GM12878 (cell line): ENCODE results near the gene CTNNA1. TPM values are rescaled to one million over a fixed set of nuclear protein-coding genes. Genes with fewer than 3 reads are reported as not detected.

Experiments used
- ATAC-seq: fragments of 200-7000 bp; cut with Tn5 transposase; 3 replicates; pipeline ENCODE4 v1.9.1; 2020; ENCODE audit warnings: mild to moderate bottlenecking, moderate library complexity
- BruUV-seq: library from RNA; stranded (reverse); fragments of 400-500 nt; replicated peaks from 2 replicates; lab custom pipeline; 2021; lab: Mats Ljungman, UMichigan
- CTCF ChIA-PET: fragments of 300-600 bp; sonication (Branson Sonifier 250); formaldehyde crosslinking; extraction: SDS; loops from one replicate; lab custom pipeline; 2021; ENCODE audit warnings: inconsistent platforms; lab: Yijun Ruan, JAX
- POLR2A ChIA-PET: fragments of 350-600 bp; formaldehyde crosslinking; extraction: SDS; loops from one replicate; lab custom pipeline; 2021; ENCODE audit warnings: inconsistent platforms; lab: Charles Lee
- RAD21 ChIA-PET: fragments of 300-600 bp; sonication (Branson Sonifier 250); formaldehyde crosslinking; loops from one replicate; lab custom pipeline; 2023; ENCODE audit warnings: antibody characterized with exemption; ENCODE audit not compliant: unreplicated experiment; lab: Charles Lee
- SMC1A ChIA-PET: fragments of 300-600 bp; sonication (Branson Sonifier 250); formaldehyde crosslinking; loops from one replicate; lab custom pipeline; 2023; ENCODE audit not compliant: unreplicated experiment, uncharacterized antibody; lab: Charles Lee
- DNase-seq: peaks from one replicate; pipeline ENCODE4 v3.0.0-alpha.2; 2011; ENCODE audit warnings: low read depth, low spot score
- FAIRE-seq: peaks from 3 replicates; lab custom pipeline; 2011; peaks lifted over from hg19 to GRCh38; lab: Jason Lieb, UNC
- H2AFZ ChIP-seq: 2 replicates; pipeline ENCODE4 v1.6.0; 2011; ENCODE audit warnings: low read depth, low read length, control low read depth; ENCODE audit not compliant: control insufficient read depth
- H3K27ac ChIP-seq: 2 replicates; pipeline ENCODE4 v1.5.1; 2011; ENCODE audit warnings: control low read depth; ENCODE audit not compliant: control insufficient read depth, insufficient read depth
- H3K27me3 ChIP-seq, 2 experiments: replicated peaks in 1 of 2; 2 replicates each; pipeline versions ENCODE4 v1.6.0 to v1.6.1; 2011; ENCODE audit warnings: low read length in 1 of 2; ENCODE audit not compliant: control insufficient read depth in 2 of 2, insufficient read depth in 2 of 2
- H3K36me3 ChIP-seq, 2 experiments: 2 replicates each; pipeline ENCODE4 v1.5.1; 2011; ENCODE audit warnings: low read length in 1 of 2; ENCODE audit not compliant: control insufficient read depth in 2 of 2, insufficient read depth in 2 of 2
- H3K4me1 ChIP-seq: 2 replicates; pipeline ENCODE4 v1.6.1; 2011; ENCODE audit warnings: mild to moderate bottlenecking, low read length, moderate library complexity, mixed read lengths; ENCODE audit not compliant: control insufficient read depth, insufficient read depth
- H3K4me2 ChIP-seq: 2 replicates; pipeline ENCODE4 v1.6.0; 2011; ENCODE audit warnings: control low read depth; ENCODE audit not compliant: control insufficient read depth, insufficient read depth
- H3K4me3 ChIP-seq: fragments of 200-600 bp; sonication (generic); 2 replicates; pipeline ENCODE4 v1.5.1; 2016
- H3K79me2 ChIP-seq: 2 replicates; pipeline ENCODE4 v1.6.0; 2011; ENCODE audit warnings: low read length; ENCODE audit not compliant: control insufficient read depth, insufficient read depth
- H3K9ac ChIP-seq: 2 replicates; pipeline ENCODE4 v1.8.0; 2011; ENCODE audit warnings: low read length, control low read depth, mixed read lengths; ENCODE audit not compliant: control insufficient read depth, insufficient read depth
- H3K9me3 ChIP-seq: replicated peaks from 3 replicates; pipeline ENCODE4 v1.5.1; 2011; ENCODE audit warnings: mild to moderate bottlenecking, low read length; ENCODE audit not compliant: control insufficient read depth, insufficient read depth
- H4K20me1 ChIP-seq: 2 replicates; pipeline ENCODE4 v1.6.0; 2011; ENCODE audit not compliant: control insufficient read depth, insufficient read depth
- CBX3 ChIP-seq: fragments of 200-600 bp; sonication (generic); IDR thresholded peaks from 2 replicates; pipeline ENCODE4 v1.6.1; 2016; ENCODE audit warnings: low read depth, borderline replicate concordance
- CEBPB ChIP-seq, 2 experiments: fragments of 150-350 bp in 1 of 2; IDR thresholded peaks; 2 replicates each; pipeline ENCODE4 v1.6.1; 2012 to 2014; ENCODE audit warnings: low read depth in 2 of 2, low read length in 2 of 2, borderline replicate concordance in 1 of 2, inconsistent platforms in 1 of 2
- CHD4 ChIP-seq: fragments of 200-600 bp; sonication (generic); IDR thresholded peaks from 2 replicates; pipeline ENCODE4 v1.6.1; 2016; ENCODE audit warnings: mild to moderate bottlenecking
- CREM ChIP-seq: IDR thresholded peaks from 2 replicates; pipeline ENCODE4 v1.6.1; 2014; ENCODE audit warnings: antibody characterized with exemption, low read depth
- FOXK2 ChIP-seq: fragments of 450-650 bp; IDR thresholded peaks from 2 replicates; pipeline ENCODE4 v1.6.1; 2017; ENCODE audit warnings: mild to moderate bottlenecking, moderate library complexity
- MTA3 ChIP-seq: IDR thresholded peaks from 2 replicates; pipeline ENCODE4 v1.6.1; 2012; ENCODE audit warnings: low read length, inconsistent platforms, borderline replicate concordance
- NBN ChIP-seq: fragments of 450-650 bp; IDR thresholded peaks from 2 replicates; pipeline ENCODE4 v1.6.1; 2016
- NR2C1 ChIP-seq: fragments of 450-650 bp; IDR thresholded peaks from 2 replicates; pipeline ENCODE4 v1.6.1; 2017; ENCODE audit warnings: antibody characterized with exemption, mild to moderate bottlenecking, moderate library complexity
- PML ChIP-seq: IDR thresholded peaks from 2 replicates; pipeline ENCODE4 v1.6.1; 2012; ENCODE audit warnings: low read length, inconsistent platforms
- POU2F2 ChIP-seq: IDR thresholded peaks from 3 replicates; pipeline ENCODE4 v1.6.1; 2011; ENCODE audit warnings: low read depth, mild to moderate bottlenecking, low read length, borderline replicate concordance
- RAD21 ChIP-seq: IDR thresholded peaks from 2 replicates; pipeline ENCODE4 v1.6.1; 2011; ENCODE audit warnings: mild to moderate bottlenecking, low read depth, low read length, moderate library complexity; ENCODE audit not compliant: insufficient read depth
- SMC3 ChIP-seq: IDR thresholded peaks from 2 replicates; pipeline ENCODE4 v1.6.1; 2011; ENCODE audit warnings: low read length, improper control_type of control experiment, borderline replicate concordance
- in situ Hi-C: fragments of 300-500 bp; cut with MboI; formaldehyde crosslinking; loops from 9 replicates; pipeline ENCODE4 v1.14.3; 2018; ENCODE audit warnings: mixed read lengths
- intact Hi-C: fragments of 100-400 bp; cut with micrococcal nuclease; formaldehyde crosslinking; loops from one replicate; pipeline ENCODE4 v1.14.2; 2022; ENCODE audit not compliant: unreplicated experiment
- polyA plus RNA-seq, 11 experiments: library from polyadenylated mRNA; depleted of rRNA in 4 of 11; unstranded in 6 of 11; stranded (reverse) in 5 of 11; fragments of >200 nt; fragmentation: Nextera tagmentation in 4 of 11; fragmentation: Illumina TruSeq in 1 of 11; extraction: Ambion mirVana in 4 of 11; extraction: Trizol in 1 of 11; gene quantifications; 1 replicate in 1 of 11; 2 replicates in 10 of 11; pipeline versions ENCODE4 v1.2.1 to v1.2.3, GENCODE V29; 2011 to 2016; ENCODE audit warnings: inconsistent platforms in 2 of 11, missing spikeins in 2 of 11, low read depth in 1 of 11
- total RNA-seq, 4 experiments: library from RNA; depleted of rRNA in 3 of 4; stranded (reverse); fragments of >200 nt in 3 of 4; fragmentation: Illumina TruSeq in 1 of 4; extraction: Trizol in 1 of 4; gene quantifications; 2 replicates each; pipeline versions ENCODE4 v1.2.1 to v1.2.3, GENCODE V29; 2013 to 2021
- TF ChIP-seq, protein P1 (sequence below): fragments of 450-650 bp; IDR thresholded peaks from 2 replicates; pipeline ENCODE4 v1.6.1; 2016; ENCODE audit warnings: mild to moderate bottlenecking, moderate library complexity, borderline replicate concordance
- TF ChIP-seq, protein P2 (sequence below): fragments of 450-650 bp; IDR thresholded peaks from 2 replicates; pipeline ENCODE4 v1.6.1; 2017; ENCODE audit warnings: mild to moderate bottlenecking, moderate library complexity
- TF ChIP-seq, protein P3 (sequence below), 3 experiments: IDR thresholded peaks in 2 of 3; conservative IDR thresholded peaks in 1 of 3; 2 replicates each; pipeline ENCODE4 v1.5.1; 2011; ENCODE audit warnings: low read depth in 3 of 3, low read length in 3 of 3, mild to moderate bottlenecking in 3 of 3, control low read depth in 2 of 3, moderate library complexity in 2 of 3, inconsistent platforms in 1 of 3, mixed read lengths in 1 of 3; ENCODE audit not compliant: control insufficient read depth in 2 of 3, insufficient read depth in 1 of 3; ENCODE audit errors: extremely low read depth in 1 of 3

The CTNNA1 gene
- total and polyA plus RNA-seq, 10 of the 15 experiments (the other 5 are each of a cell fraction or from before 2014, with no cell fraction given), result 32.6 to 104 (median 57.7) TPM

DNA sequence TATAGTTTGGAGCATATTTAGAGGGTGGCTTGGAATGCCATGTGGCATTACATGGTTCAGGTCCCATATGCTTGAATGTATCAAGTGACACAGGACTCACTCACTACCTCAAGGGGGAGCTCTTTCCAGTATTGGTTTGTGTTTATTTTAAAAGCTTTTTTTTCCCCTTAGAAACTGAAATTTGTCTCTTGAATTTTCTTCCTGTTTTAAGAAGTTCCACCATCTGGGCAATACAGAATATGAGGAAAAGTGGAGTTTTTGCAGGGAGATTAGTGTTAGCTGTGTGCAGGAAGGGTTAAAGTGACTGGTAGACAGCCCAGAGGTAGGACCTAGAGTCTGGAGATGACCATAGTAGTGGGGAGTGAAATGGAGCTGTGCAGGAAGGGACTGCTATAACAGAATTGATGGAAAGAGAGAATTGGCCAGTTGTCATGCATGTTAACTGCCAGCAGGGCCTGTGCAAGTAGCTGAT, 36.6 kb downstream of the CTNNA1 start:
- no peak overlapping the region for H3K4me2 ChIP-seq
- intact Hi-C loops, result no loop called here
- no peaks in the 10 kb centered on the region for H3K9me3 ChIP-seq
- no peaks in the 10 kb centered on the region; the same call in 1 of the 2 replicates for H3K79me2 ChIP-seq
- FAIRE-seq (peak; percentile 86), DNase-seq (no peak), ATAC-seq (peak; percentile 95)
- no peaks in the 10 kb centered on the region for H4K20me1 ChIP-seq
- ChIA-PET RAD21 (interaction anchor here (0.9 to 1.4 kb wide), 5 partner anchors 8 to 552 kb away, joined by 3 to 5 read pairs (median 3); partner anchors contain the start of gene PAIP2), POLR2A (interaction anchor here (1.2 kb wide), 1 partner anchor 214 kb away, joined by 3 read pairs; the partner anchor contains the start of gene HSPA9), SMC1A (interaction anchor here (0.7 to 2.5 kb wide), 26 partner anchors 8 to 478 kb away, joined by 3 to 12 read pairs (median 3); partner anchors contain the start of gene HSPA9), CTCF (interaction anchor here (0.6 to 6.8 kb wide), 52 partner anchors 8 to 472 kb away, joined by 3 to 74 read pairs (median 4); partner anchors contain the start of genes CTNNA1, HSPA9 and LRRTM2)
- H3K36me3 ChIP-seq, result no peaks in the 10 kb centered on the region; a peak in 2 of 4 replicates
- no TSS peak for BruUV-seq
- no peaks in the 10 kb centered on the region for H3K27me3 ChIP-seq
- in situ Hi-C loops, result no loop called here
- H2AFZ ChIP-seq, result no peak overlapping the region
- TF ChIP-seq, protein P1, sequence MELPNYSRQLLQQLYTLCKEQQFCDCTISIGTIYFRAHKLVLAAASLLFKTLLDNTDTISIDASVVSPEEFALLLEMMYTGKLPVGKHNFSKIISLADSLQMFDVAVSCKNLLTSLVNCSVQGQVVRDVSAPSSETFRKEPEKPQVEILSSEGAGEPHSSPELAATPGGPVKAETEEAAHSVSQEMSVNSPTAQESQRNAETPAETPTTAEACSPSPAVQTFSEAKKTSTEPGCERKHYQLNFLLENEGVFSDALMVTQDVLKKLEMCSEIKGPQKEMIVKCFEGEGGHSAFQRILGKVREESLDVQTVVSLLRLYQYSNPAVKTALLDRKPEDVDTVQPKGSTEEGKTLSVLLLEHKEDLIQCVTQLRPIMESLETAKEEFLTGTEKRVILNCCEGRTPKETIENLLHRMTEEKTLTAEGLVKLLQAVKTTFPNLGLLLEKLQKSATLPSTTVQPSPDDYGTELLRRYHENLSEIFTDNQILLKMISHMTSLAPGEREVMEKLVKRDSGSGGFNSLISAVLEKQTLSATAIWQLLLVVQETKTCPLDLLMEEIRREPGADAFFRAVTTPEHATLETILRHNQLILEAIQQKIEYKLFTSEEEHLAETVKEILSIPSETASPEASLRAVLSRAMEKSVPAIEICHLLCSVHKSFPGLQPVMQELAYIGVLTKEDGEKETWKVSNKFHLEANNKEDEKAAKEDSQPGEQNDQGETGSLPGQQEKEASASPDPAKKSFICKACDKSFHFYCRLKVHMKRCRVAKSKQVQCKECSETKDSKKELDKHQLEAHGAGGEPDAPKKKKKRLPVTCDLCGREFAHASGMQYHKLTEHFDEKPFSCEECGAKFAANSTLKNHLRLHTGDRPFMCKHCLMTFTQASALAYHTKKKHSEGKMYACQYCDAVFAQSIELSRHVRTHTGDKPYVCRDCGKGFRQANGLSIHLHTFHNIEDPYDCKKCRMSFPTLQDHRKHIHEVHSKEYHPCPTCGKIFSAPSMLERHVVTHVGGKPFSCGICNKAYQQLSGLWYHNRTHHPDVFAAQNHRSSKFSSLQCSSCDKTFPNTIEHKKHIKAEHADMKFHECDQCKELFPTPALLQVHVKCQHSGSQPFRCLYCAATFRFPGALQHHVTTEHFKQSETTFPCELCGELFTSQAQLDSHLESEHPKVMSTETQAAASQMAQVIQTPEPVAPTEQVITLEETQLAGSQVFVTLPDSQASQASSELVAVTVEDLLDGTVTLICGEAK, result no peak
- TF ChIP-seq CBX3, result no peak
- TF ChIP-seq FOXK2, result no peak
- peak; percentile 31; the same call in 1 of the 2 replicates for TF ChIP-seq RAD21
- TF ChIP-seq MTA3, result no peak
- TF ChIP-seq, protein P2, sequence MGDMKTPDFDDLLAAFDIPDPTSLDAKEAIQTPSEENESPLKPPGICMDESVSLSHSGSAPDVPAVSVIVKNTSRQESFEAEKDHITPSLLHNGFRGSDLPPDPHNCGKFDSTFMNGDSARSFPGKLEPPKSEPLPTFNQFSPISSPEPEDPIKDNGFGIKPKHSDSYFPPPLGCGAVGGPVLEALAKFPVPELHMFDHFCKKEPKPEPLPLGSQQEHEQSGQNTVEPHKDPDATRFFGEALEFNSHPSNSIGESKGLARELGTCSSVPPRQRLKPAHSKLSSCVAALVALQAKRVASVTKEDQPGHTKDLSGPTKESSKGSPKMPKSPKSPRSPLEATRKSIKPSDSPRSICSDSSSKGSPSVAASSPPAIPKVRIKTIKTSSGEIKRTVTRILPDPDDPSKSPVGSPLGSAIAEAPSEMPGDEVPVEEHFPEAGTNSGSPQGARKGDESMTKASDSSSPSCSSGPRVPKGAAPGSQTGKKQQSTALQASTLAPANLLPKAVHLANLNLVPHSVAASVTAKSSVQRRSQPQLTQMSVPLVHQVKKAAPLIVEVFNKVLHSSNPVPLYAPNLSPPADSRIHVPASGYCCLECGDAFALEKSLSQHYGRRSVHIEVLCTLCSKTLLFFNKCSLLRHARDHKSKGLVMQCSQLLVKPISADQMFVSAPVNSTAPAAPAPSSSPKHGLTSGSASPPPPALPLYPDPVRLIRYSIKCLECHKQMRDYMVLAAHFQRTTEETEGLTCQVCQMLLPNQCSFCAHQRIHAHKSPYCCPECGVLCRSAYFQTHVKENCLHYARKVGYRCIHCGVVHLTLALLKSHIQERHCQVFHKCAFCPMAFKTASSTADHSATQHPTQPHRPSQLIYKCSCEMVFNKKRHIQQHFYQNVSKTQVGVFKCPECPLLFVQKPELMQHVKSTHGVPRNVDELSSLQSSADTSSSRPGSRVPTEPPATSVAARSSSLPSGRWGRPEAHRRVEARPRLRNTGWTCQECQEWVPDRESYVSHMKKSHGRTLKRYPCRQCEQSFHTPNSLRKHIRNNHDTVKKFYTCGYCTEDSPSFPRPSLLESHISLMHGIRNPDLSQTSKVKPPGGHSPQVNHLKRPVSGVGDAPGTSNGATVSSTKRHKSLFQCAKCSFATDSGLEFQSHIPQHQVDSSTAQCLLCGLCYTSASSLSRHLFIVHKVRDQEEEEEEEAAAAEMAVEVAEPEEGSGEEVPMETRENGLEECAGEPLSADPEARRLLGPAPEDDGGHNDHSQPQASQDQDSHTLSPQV, result no peak
- TF ChIP-seq NR2C1, result no peak
- no peak for TF ChIP-seq NBN
- no peak for TF ChIP-seq POU2F2
- no peak for TF ChIP-seq CREM
- peak; percentile 29; the same call in 1 of the 2 replicates for TF ChIP-seq SMC3
- no peak for TF ChIP-seq PML
- TF ChIP-seq, protein P3, sequence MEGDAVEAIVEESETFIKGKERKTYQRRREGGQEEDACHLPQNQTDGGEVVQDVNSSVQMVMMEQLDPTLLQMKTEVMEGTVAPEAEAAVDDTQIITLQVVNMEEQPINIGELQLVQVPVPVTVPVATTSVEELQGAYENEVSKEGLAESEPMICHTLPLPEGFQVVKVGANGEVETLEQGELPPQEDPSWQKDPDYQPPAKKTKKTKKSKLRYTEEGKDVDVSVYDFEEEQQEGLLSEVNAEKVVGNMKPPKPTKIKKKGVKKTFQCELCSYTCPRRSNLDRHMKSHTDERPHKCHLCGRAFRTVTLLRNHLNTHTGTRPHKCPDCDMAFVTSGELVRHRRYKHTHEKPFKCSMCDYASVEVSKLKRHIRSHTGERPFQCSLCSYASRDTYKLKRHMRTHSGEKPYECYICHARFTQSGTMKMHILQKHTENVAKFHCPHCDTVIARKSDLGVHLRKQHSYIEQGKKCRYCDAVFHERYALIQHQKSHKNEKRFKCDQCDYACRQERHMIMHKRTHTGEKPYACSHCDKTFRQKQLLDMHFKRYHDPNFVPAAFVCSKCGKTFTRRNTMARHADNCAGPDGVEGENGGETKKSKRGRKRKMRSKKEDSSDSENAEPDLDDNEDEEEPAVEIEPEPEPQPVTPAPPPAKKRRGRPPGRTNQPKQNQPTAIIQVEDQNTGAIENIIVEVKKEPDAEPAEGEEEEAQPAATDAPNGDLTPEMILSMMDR (IDR thresholded peaks at IDR 0.05 in 2 of 3, conservative IDR thresholded peaks at IDR 0.05 in 1 of 3; ENCODE audit: control insufficient read depth in 2 of 3, extremely low read depth in 1 of 3, insufficient read depth in 1 of 3, low read depth in 3 of 3, low read length in 3 of 3), result peak; percentile 56 to 73 (median 62)
- no peak for TF ChIP-seq CHD4
- TF ChIP-seq CEBPB (IDR thresholded peaks at IDR 0.05; ENCODE audit: borderline replicate concordance in 1 of 2, low read depth in 2 of 2, low read length in 2 of 2), result no peak
- H3K4me3 ChIP-seq, result no peak overlapping the region
- no peak overlapping the region for H3K9ac ChIP-seq
- peaks cover 12% of the 10 kb centered on the region for H3K4me1 ChIP-seq
- H3K27ac ChIP-seq, result no peak overlapping the region
